ENCODE results near the gene CAMK1G. TPM values are rescaled to one million over a fixed set of nuclear protein-coding genes. Genes with fewer than 3 reads are reported as not detected.

The CAMK1G gene
- total and polyA plus RNA-seq, 5 donors from 2014 or later, result not detected

- Mint-ChIP-seq H3K4me1 (peaks cover 0 to under 1% (median 0%) of the 10 kb centered on the region in 4 donors), H3K27me3 (no peaks in the 10 kb centered on the region), H3K9me3 (no peaks in the 10 kb centered on the region), H3K36me3 (peaks cover 4% of the 10 kb centered on the region), H3K4me3 (no peak overlapping the region), H3K27ac (no peak overlapping the region)
- no peaks in the 10 kb centered on the region for H3K27me3 ChIP-seq (ENCODE audit: control insufficient read depth, insufficient read depth, low read length)
- peak in 1 of 3 donors; percentile 8 for DNase-seq
- ATAC-seq (ENCODE audit: low read depth in 2 of 2), result no peak
- H3K4me3 ChIP-seq (ENCODE audit: low read depth, low read length), result no peak overlapping the region
- H3K36me3 ChIP-seq (ENCODE audit: control insufficient read depth, insufficient read depth, low read length), result no peaks in the 10 kb centered on the region
- no peak overlapping the region for H3K27ac ChIP-seq (ENCODE audit: insufficient read depth, low read length, poor library complexity, severe bottlenecking)
- H3K4me1 ChIP-seq (ENCODE audit: control insufficient read depth, insufficient read depth, low read length, poor library complexity, severe bottlenecking), result no peaks in the 10 kb centered on the region
- H3K9me3 ChIP-seq (ENCODE audit: control insufficient read depth in 2 of 2, low read length in 2 of 2), result no peaks in the 10 kb centered on the region
Observed at GRCh38 chr1:209612646-209613399, 29.3 kb downstream of the CAMK1G start.

- peaks cover 4% of the 10 kb centered on the region for H3K36me3 Mint-ChIP-seq
- Histone ChIP-seq H3K4me1 (ENCODE audit: control insufficient read depth, insufficient read depth, low read length, poor library complexity, severe bottlenecking) (no peaks in the 10 kb centered on the region), H3K27ac (ENCODE audit: insufficient read depth, low read length, poor library complexity, severe bottlenecking) (no peak overlapping the region), H3K27me3 (ENCODE audit: control insufficient read depth, insufficient read depth, low read length) (no peaks in the 10 kb centered on the region), H3K4me3 (ENCODE audit: low read depth, low read length) (no peak overlapping the region), H3K9me3 (ENCODE audit: control insufficient read depth in 2 of 2, low read length in 2 of 2) (no peaks in the 10 kb centered on the region), H3K36me3 (ENCODE audit: control insufficient read depth, insufficient read depth, low read length) (no peaks in the 10 kb centered on the region)
- no peak overlapping the region for H3K4me3 Mint-ChIP-seq
- H3K27me3 Mint-ChIP-seq, result no peaks in the 10 kb centered on the region
- no peak for ATAC-seq (ENCODE audit: low read depth in 2 of 2)
- no peaks in the 10 kb centered on the region for H3K9me3 Mint-ChIP-seq
- DNase-seq, result no peak
- H3K4me1 Mint-ChIP-seq, result no peaks in the 10 kb centered on the region
- H3K27ac Mint-ChIP-seq, result no peak overlapping the region
Observed at GRCh38 chr1:209613400-209614150, 30.1 kb downstream of the CAMK1G start.

- Histone ChIP-seq H3K27ac (ENCODE audit: insufficient read depth, low read length, poor library complexity, severe bottlenecking) (no peak overlapping the region), H3K4me3 (ENCODE audit: low read depth, low read length) (no peak overlapping the region), H3K4me1 (ENCODE audit: control insufficient read depth, insufficient read depth, low read length, poor library complexity, severe bottlenecking) (no peaks in the 10 kb centered on the region), H3K27me3 (ENCODE audit: control insufficient read depth, insufficient read depth, low read length) (no peaks in the 10 kb centered on the region), H3K9me3 (ENCODE audit: control insufficient read depth in 2 of 2, low read length in 2 of 2) (no peaks in the 10 kb centered on the region), H3K36me3 (ENCODE audit: control insufficient read depth, insufficient read depth, low read length) (no peaks in the 10 kb centered on the region)
- ATAC-seq (ENCODE audit: low read depth in 2 of 2) (no peak), DNase-seq (no peak)
- H3K4me1 Mint-ChIP-seq, result no peaks in the 10 kb centered on the region
- H3K9me3 Mint-ChIP-seq, result no peaks in the 10 kb centered on the region
- H3K27ac Mint-ChIP-seq, result no peak overlapping the region
- no peaks in the 10 kb centered on the region for H3K27me3 Mint-ChIP-seq
- peaks cover 4% of the 10 kb centered on the region for H3K36me3 Mint-ChIP-seq
- no peak overlapping the region for H3K4me3 Mint-ChIP-seq
Observed at GRCh38 chr1:209614151-209614420, 30.6 kb downstream of the CAMK1G start.

GRCh38 chr1:209614906-209615305 lies 31.4 kb downstream of the CAMK1G start:
- ATAC-seq (ENCODE audit: low read depth in 2 of 2), result no peak
- H3K27me3 ChIP-seq (ENCODE audit: control insufficient read depth, insufficient read depth, low read length), result no peaks in the 10 kb centered on the region
- Mint-ChIP-seq H3K9me3 (no peaks in the 10 kb centered on the region), H3K27ac (no peak overlapping the region), H3K4me3 (no peak overlapping the region), H3K4me1 (no peaks in the 10 kb centered on the region), H3K36me3 (peaks cover 4% of the 10 kb centered on the region), H3K27me3 (no peaks in the 10 kb centered on the region)
- no peak for DNase-seq
- H3K4me3 ChIP-seq (ENCODE audit: low read depth, low read length), result no peak overlapping the region
- H3K27ac ChIP-seq (ENCODE audit: insufficient read depth, low read length, poor library complexity, severe bottlenecking), result no peak overlapping the region
- H3K9me3 ChIP-seq (ENCODE audit: control insufficient read depth in 2 of 2, low read length in 2 of 2), result no peaks in the 10 kb centered on the region
- H3K4me1 ChIP-seq (ENCODE audit: control insufficient read depth, insufficient read depth, low read length, poor library complexity, severe bottlenecking), result no peaks in the 10 kb centered on the region
- no peaks in the 10 kb centered on the region for H3K36me3 ChIP-seq (ENCODE audit: control insufficient read depth, insufficient read depth, low read length)

GRCh38 chr1:209616366-209617046 lies 33.0 kb downstream of the CAMK1G start:
- Histone ChIP-seq H3K36me3 (ENCODE audit: control insufficient read depth, insufficient read depth, low read length) (no peaks in the 10 kb centered on the region), H3K27me3 (ENCODE audit: control insufficient read depth, insufficient read depth, low read length) (no peaks in the 10 kb centered on the region), H3K4me1 (ENCODE audit: control insufficient read depth, insufficient read depth, low read length, poor library complexity, severe bottlenecking) (no peaks in the 10 kb centered on the region), H3K27ac (ENCODE audit: insufficient read depth, low read length, poor library complexity, severe bottlenecking) (no peak overlapping the region), H3K9me3 (ENCODE audit: control insufficient read depth in 2 of 2, low read length in 2 of 2) (no peaks in the 10 kb centered on the region), H3K4me3 (ENCODE audit: low read depth, low read length) (no peak overlapping the region)
- no peak overlapping the region for H3K4me3 Mint-ChIP-seq
- ATAC-seq (ENCODE audit: low read depth in 2 of 2), result no peak
- H3K27ac Mint-ChIP-seq, result no peak overlapping the region
- DNase-seq, result no peak
- H3K4me1 Mint-ChIP-seq, result no peaks in the 10 kb centered on the region
- H3K36me3 Mint-ChIP-seq, result peaks cover 4% of the 10 kb centered on the region
- H3K27me3 Mint-ChIP-seq, result peaks cover 4% of the 10 kb centered on the region
- H3K9me3 Mint-ChIP-seq, result peaks cover 0 to 1% (median 0%) of the 10 kb centered on the region in 7 donors

DNA sequence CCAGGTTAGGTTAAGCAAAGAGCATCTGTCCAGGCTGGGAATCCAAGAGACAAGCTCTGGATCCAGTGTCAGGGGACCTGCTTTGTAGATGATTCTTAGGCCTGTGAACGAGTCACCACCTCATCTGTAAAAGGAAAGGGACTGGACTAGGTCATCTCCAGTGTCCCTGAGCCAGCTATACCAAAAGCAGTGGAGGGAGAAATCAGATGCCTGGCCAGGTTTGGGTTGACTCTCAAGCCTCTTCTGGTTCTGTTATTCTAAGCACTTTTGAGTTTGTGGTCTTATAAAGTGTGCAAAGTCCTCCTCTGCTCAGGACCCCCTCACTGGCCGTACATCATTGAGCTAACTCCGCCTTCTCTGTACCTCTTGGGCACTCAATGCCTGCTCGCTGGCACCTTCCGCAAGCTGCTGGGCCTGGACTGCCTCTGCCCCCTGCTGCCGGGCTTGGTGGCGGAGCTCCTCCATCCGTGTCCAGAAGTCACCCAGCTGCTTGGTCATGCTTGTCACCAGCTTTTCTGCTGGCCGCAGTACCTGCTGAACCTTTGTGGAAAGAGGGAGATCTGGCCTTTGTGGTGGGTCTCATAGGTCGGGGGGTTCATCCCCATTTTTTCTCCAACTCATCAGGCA lies 33.6 kb downstream of the CAMK1G start:
- peaks cover 0 to 1% (median 0%) of the 10 kb centered on the region in 7 donors for H3K9me3 Mint-ChIP-seq
- no peak overlapping the region for H3K4me3 Mint-ChIP-seq
- H3K27ac Mint-ChIP-seq, result no peak overlapping the region

DNA sequence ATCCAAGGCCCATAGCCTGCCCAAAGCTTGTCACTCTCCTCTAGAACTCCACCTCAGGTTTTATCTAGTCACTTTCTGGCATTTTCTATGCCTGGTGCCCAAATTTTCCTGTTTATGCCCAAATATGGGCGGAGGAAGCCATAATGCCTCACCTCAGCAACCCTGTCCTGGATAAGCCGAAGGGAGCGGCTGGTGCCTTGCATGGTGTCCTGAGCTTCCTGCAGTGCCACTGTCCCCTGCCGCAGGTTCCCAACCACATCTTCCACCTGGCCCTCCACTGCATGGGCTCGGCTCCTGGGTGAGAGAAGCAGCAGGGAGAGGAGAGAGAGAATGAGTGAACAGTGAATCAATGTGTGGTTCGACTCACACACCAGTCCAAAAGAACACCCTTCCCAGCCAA lies 34.2 kb downstream of the CAMK1G start:
- H3K27ac ChIP-seq (ENCODE audit: insufficient read depth, low read length, poor library complexity, severe bottlenecking), result no peak overlapping the region
- H3K9me3 Mint-ChIP-seq, result peaks cover 0 to 1% (median 0%) of the 10 kb centered on the region in 7 donors
- H3K36me3 ChIP-seq (ENCODE audit: control insufficient read depth, insufficient read depth, low read length), result no peaks in the 10 kb centered on the region
- H3K4me3 Mint-ChIP-seq, result no peak overlapping the region
- H3K4me1 Mint-ChIP-seq, result no peaks in the 10 kb centered on the region
- ATAC-seq (ENCODE audit: low read depth in 2 of 2) (no peak), DNase-seq (no peak)
- H3K4me3 ChIP-seq (ENCODE audit: low read depth, low read length), result no peak overlapping the region
- H3K27ac Mint-ChIP-seq, result no peak overlapping the region
- no peaks in the 10 kb centered on the region for H3K4me1 ChIP-seq (ENCODE audit: control insufficient read depth, insufficient read depth, low read length, poor library complexity, severe bottlenecking)
- H3K27me3 Mint-ChIP-seq, result peaks cover 4% of the 10 kb centered on the region
- H3K9me3 ChIP-seq (ENCODE audit: control insufficient read depth in 2 of 2, low read length in 2 of 2), result no peaks in the 10 kb centered on the region
- H3K36me3 Mint-ChIP-seq, result peaks cover 4% of the 10 kb centered on the region
- no peaks in the 10 kb centered on the region for H3K27me3 ChIP-seq (ENCODE audit: control insufficient read depth, insufficient read depth, low read length)

More for the DNA sequence above, 33.6 kb downstream of the CAMK1G start:
- no peaks in the 10 kb centered on the region for H3K27me3 ChIP-seq (ENCODE audit: control insufficient read depth, insufficient read depth, low read length)
- no peak for ATAC-seq (ENCODE audit: low read depth in 2 of 2)
- peaks cover 4% of the 10 kb centered on the region for H3K36me3 Mint-ChIP-seq
- no peak for DNase-seq
- H3K36me3 ChIP-seq (ENCODE audit: control insufficient read depth, insufficient read depth, low read length), result no peaks in the 10 kb centered on the region
- H3K27ac ChIP-seq (ENCODE audit: insufficient read depth, low read length, poor library complexity, severe bottlenecking), result no peak overlapping the region
- no peaks in the 10 kb centered on the region for H3K9me3 ChIP-seq (ENCODE audit: control insufficient read depth in 2 of 2, low read length in 2 of 2)
- H3K4me1 ChIP-seq (ENCODE audit: control insufficient read depth, insufficient read depth, low read length, poor library complexity, severe bottlenecking), result no peaks in the 10 kb centered on the region
- no peak overlapping the region for H3K4me3 ChIP-seq (ENCODE audit: low read depth, low read length)
- H3K4me1 Mint-ChIP-seq, result no peaks in the 10 kb centered on the region
- peaks cover 4% of the 10 kb centered on the region for H3K27me3 Mint-ChIP-seq

All from CD4-positive, CD25-positive, alpha-beta regulatory T cell (primary cell).